Measurements from ENCODE around the gene ALDH18A1. TPM values are rescaled to one million over a fixed set of nuclear protein-coding genes. Genes with fewer than 3 reads are reported as not detected.

ALDH18A1 gene
- total RNA-seq, 1 donor from 2014 or later = 25.3 TPM

GRCh38 chr10:95657250-95657649 lies 739 bp upstream of the ALDH18A1 start:
- peak overlapping the region; percentile 99 for H3K4me3 ChIP-seq
- intact Hi-C loops (cut with DNase I) = no loop called here
- H3K9me3 ChIP-seq = no peaks in the 10 kb centered on the region
- TF ChIP-seq CTCF (IDR thresholded peaks at IDR 0.05) = no peak
- H3K27me3 ChIP-seq (ENCODE audit: low read depth) = no peaks in the 10 kb centered on the region
- ATAC-seq (no peak), DNase-seq (no peak)
- H3K27ac ChIP-seq = no peak overlapping the region
- peaks cover 20% of the 10 kb centered on the region for H3K4me1 ChIP-seq
- peaks cover 4% of the 10 kb centered on the region for H3K36me3 ChIP-seq

GRCh38 chr10:95655571-95656290 lies 780 bp downstream of the ALDH18A1 start:
- DNase-seq (no peak), ATAC-seq (peak; percentile 17 to 29)
- peaks cover 16% of the 10 kb centered on the region for H3K36me3 ChIP-seq
- H3K4me1 ChIP-seq = peaks cover 20% of the 10 kb centered on the region
- no peaks in the 10 kb centered on the region for H3K27me3 ChIP-seq (ENCODE audit: low read depth)
- H3K4me3 ChIP-seq = peak overlapping the region; percentile 99
- H3K9me3 ChIP-seq = no peaks in the 10 kb centered on the region
- H3K27ac ChIP-seq = peak overlapping the region; percentile 61
- intact Hi-C loops (cut with DNase I) = no loop called here
- TF ChIP-seq CTCF (IDR thresholded peaks at IDR 0.05) = no peak

- DNase-seq (no peak), ATAC-seq (no peak)
- TF ChIP-seq CTCF (IDR thresholded peaks at IDR 0.05) = no peak
- intact Hi-C loops (cut with DNase I) = no loop called here
- Histone ChIP-seq H3K36me3 (peaks cover 24% of the 10 kb centered on the region), H3K4me1 (peaks cover 20% of the 10 kb centered on the region), H3K9me3 (no peaks in the 10 kb centered on the region), H3K27me3 (ENCODE audit: low read depth) (no peaks in the 10 kb centered on the region), H3K4me3 (no peak overlapping the region), H3K27ac (no peak overlapping the region)
Observed at GRCh38 chr10:95653895-95654294, 2.6 kb downstream of the ALDH18A1 start.

- intact Hi-C loops (cut with DNase I) = no loop called here
- ATAC-seq (no peak), DNase-seq (no peak)
- peaks cover 13% of the 10 kb centered on the region for H3K4me1 ChIP-seq
- no peak overlapping the region for H3K4me3 ChIP-seq
- peaks cover 45% of the 10 kb centered on the region for H3K36me3 ChIP-seq
- H3K27ac ChIP-seq = no peak overlapping the region
- H3K9me3 ChIP-seq = no peaks in the 10 kb centered on the region
- no peak for TF ChIP-seq CTCF (IDR thresholded peaks at IDR 0.05)
- no peaks in the 10 kb centered on the region for H3K27me3 ChIP-seq (ENCODE audit: low read depth)
Observed at GRCh38 chr10:95651346-95652060, 5.0 kb downstream of the ALDH18A1 start.

GRCh38 chr10:95650232-95650631 lies 6.3 kb downstream of the ALDH18A1 start:
- ATAC-seq = no peak
- H3K36me3 ChIP-seq = peaks cover 58% of the 10 kb centered on the region

More at GRCh38 chr10:95650232-95650631, 6.3 kb downstream of the ALDH18A1 start:
- no peak overlapping the region for H3K27ac ChIP-seq
- H3K4me3 ChIP-seq = no peak overlapping the region
- no peak for TF ChIP-seq CTCF (IDR thresholded peaks at IDR 0.05)
- intact Hi-C loops (cut with DNase I) = no loop called here
- H3K27me3 ChIP-seq (ENCODE audit: low read depth) = no peaks in the 10 kb centered on the region
- H3K9me3 ChIP-seq = no peaks in the 10 kb centered on the region
- no peak for DNase-seq
- H3K4me1 ChIP-seq = peaks cover 5% of the 10 kb centered on the region

All from lower lobe of right lung (tissue), 2 donors.